ENCODE data around the gene TRIM47. TPM values are rescaled to one million over a fixed set of nuclear protein-coding genes. Genes with fewer than 3 reads are reported as not detected.

The TRIM47 gene
- total and polyA plus RNA-seq, 8 donors = 3.5 to 40.4 (median 18.1) TPM

DNA sequence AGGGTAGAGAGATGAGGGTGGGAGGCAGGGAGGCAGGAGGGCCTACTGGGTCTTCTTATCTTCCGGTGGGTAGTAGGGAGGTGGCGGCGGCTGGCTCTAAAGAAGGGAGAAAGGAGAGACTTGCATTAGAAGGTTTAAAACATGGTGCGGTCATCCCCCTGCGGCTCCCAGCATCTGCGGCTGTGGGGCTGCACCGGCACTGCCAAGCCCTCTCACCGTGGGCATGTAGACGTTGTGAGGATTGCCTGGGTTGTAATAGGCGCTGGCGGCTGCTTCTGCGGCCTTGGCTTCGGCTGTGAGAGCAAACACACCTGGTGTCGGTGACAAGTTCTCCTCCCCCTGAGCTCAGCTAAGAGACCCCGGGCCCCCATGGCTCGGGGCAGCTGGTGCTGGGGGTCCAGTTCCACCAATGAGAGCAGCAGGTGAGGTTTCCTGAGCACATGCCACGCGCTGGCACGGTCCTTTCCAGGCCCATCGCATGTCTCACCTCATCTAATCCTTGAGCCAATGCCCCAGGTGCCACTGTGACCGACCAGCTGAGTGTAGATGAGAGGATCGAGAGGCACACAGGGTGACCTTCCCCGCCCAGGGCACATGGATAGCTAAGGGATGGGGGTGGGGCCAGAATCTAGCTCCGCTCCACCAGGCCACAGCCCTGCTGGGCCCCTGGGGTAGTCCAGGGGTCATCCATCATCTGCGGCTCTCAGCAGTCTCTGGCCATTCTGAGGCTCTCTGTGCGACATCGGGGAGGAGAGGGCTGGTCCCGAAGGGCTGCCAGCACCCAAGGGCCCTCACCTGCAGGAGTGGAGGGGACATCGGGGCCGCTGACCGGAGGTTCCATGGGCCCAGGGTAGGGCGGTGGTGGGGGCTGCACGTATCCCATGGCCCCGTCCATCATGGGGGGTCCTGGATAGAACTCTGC is 31.4 kb downstream of the TRIM47 start:
- peak in 1 of 2 donors; percentile 64 for DNase-seq
- Histone ChIP-seq H3K27me3 (no peaks in the 10 kb centered on the region), H3K4me1 (peaks cover 50 to 98% (median 74%) of the 10 kb centered on the region in 4 donors), H3K9me3 (no peaks in the 10 kb centered on the region), H3K27ac (peak overlapping the region; percentile 77 to 99 (median 91)), H3K36me3 (peaks cover 52 to 72% (median 63%) of the 10 kb centered on the region in 4 donors), H3K4me3 (no peak overlapping the region)
- intact Hi-C loops (cut with DNase I; ENCODE audit: low total_unique reads) = no loop called here
- TF ChIP-seq, protein P1, sequence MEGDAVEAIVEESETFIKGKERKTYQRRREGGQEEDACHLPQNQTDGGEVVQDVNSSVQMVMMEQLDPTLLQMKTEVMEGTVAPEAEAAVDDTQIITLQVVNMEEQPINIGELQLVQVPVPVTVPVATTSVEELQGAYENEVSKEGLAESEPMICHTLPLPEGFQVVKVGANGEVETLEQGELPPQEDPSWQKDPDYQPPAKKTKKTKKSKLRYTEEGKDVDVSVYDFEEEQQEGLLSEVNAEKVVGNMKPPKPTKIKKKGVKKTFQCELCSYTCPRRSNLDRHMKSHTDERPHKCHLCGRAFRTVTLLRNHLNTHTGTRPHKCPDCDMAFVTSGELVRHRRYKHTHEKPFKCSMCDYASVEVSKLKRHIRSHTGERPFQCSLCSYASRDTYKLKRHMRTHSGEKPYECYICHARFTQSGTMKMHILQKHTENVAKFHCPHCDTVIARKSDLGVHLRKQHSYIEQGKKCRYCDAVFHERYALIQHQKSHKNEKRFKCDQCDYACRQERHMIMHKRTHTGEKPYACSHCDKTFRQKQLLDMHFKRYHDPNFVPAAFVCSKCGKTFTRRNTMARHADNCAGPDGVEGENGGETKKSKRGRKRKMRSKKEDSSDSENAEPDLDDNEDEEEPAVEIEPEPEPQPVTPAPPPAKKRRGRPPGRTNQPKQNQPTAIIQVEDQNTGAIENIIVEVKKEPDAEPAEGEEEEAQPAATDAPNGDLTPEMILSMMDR (IDR thresholded peaks at IDR 0.05) = no peak
- TF ChIP-seq POLR2AphosphoS5 (IDR thresholded peaks at IDR 0.05) (no peak), POLR2A (IDR thresholded peaks at IDR 0.05) (no peak), EP300 (IDR thresholded peaks at IDR 0.05) (no peak)
- 61 to 74% (median 71%) methylated on average over 23 to 34 of the region's 34 CpGs for WGBS, 5 donors

DNA sequence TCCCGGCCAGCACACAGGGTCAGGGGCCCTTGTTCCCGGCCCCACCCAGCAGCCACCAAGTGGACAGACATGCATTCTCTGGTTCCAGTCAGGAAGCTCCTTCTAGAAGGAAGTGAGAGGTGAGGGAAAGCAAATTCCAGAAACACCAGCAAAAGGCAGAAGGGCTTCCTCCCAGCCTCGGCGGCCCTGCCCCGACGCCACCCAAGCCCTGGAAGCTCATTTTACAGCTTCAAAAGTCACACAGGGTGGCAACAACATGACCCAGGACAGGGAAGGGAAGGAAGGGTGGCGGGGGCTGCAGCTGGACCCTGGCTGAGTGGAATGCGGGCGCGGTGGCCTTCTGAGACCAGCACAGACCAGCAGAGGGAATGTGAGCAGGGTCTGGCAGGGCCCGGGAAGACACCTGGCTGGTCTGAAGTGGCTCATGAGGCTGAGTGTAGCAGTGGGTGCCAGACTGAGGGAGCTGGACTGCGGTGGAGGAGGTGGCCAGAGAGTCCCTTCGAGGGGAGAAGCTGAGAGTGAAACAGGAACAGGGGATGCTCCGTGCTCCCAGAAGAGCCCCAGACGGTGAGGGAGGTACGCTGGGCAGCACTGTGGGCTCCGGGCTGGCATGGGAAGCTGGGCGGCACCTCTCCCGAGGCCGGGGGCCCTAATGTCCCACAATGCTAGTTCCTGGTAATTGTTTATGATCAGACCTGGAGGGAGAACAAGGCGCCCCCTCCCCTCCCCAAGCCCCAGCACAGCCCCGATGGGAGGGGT is 32.3 kb downstream of the TRIM47 start:
- TF ChIP-seq POLR2AphosphoS5 (IDR thresholded peaks at IDR 0.05) (no peak), EP300 (IDR thresholded peaks at IDR 0.05) (no peak), POLR2A (IDR thresholded peaks at IDR 0.05) (no peak)
- TF ChIP-seq, protein P1 (IDR thresholded peaks at IDR 0.05) = no peak
- Histone ChIP-seq H3K36me3 (peaks cover 48 to 64% (median 55%) of the 10 kb centered on the region in 4 donors), H3K27ac (peak overlapping the region; percentile 77 to 99 (median 91)), H3K27me3 (no peaks in the 10 kb centered on the region), H3K4me3 (no peak overlapping the region), H3K9me3 (no peaks in the 10 kb centered on the region), H3K4me1 (peaks cover 45 to 93% (median 66%) of the 10 kb centered on the region in 4 donors)
- peak in 1 of 2 donors; percentile 58 for DNase-seq
- intact Hi-C loops (cut with DNase I; ENCODE audit: low total_unique reads) = no loop called here
- WGBS, 5 donors = 62 to 73% (median 65%) methylated on average over 20 to 22 of the region's 22 CpGs

DNA sequence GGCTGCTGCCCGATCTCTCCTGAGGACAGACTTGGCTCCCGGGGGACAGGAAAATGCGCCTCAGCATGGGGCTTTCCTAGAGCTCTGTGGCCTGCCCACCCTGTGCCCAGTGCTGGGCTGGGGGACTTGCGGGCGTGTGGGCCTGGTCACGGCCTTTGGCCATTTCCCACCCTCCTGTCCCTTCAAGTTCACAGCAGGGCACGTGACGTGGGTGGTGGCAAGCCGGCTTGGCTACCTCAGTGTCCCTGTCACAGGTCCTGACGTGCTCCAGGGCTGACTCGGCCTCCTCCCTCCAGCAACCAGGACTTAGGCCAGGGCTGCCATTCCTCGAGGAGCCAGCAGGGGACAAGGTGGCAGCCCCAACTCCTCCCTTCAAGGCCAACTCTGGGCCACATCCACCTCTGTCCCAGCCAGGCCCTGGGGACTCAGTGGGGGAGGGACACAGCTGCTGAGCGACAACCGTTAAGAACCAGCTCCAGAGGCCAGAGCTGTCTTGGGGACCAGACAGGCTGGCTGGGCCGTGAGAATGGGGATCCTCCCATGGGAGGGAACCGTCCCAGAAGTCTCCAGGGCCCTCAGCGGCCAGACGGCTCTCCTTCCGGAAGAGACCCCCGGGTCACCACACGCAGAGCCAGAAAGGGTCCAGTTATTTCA is 33.2 kb downstream of the TRIM47 start:
- DNase-seq = peak; percentile 93 to 95

More for the DNA sequence above, 33.2 kb downstream of the TRIM47 start:
- H3K36me3 ChIP-seq = peaks cover 41 to 61% (median 52%) of the 10 kb centered on the region in 4 donors
- peaks cover 45 to 83% (median 61%) of the 10 kb centered on the region in 4 donors for H3K4me1 ChIP-seq
- 26 to 40% (median 27%) methylated on average over 7 to 21 of the region's 21 CpGs for WGBS, 5 donors
- intact Hi-C loops (cut with DNase I; ENCODE audit: low total_unique reads) = no loop called here
- TF ChIP-seq, protein P1 (IDR thresholded peaks at IDR 0.05) = peak in 6 of 7 experiments; percentile 69 to 97 (median 94)
- TF ChIP-seq EP300 (IDR thresholded peaks at IDR 0.05) = no peak
- TF ChIP-seq POLR2A (IDR thresholded peaks at IDR 0.05) = peak in 1 of 4 donors; percentile 34
- TF ChIP-seq POLR2AphosphoS5 (IDR thresholded peaks at IDR 0.05) = peak; percentile 56 to 86 (median 62)
- peak overlapping the region in 2 of 4 donors; percentile 40 to 43 for H3K4me3 ChIP-seq
- H3K9me3 ChIP-seq = no peaks in the 10 kb centered on the region
- peak overlapping the region; percentile 77 to 99 (median 91) for H3K27ac ChIP-seq
- no peaks in the 10 kb centered on the region for H3K27me3 ChIP-seq

Data from stomach (tissue), 9 donors.